Measurements from ENCODE around the gene MRPL49. TPM values are rescaled to one million over a fixed set of nuclear protein-coding genes. Genes with fewer than 3 reads are reported as not detected.

Gene MRPL49
- total RNA-seq, 1 donor from 2014 or later, result 43.5 TPM

GRCh38 chr11:65113361-65113756, 8.8 kb upstream of the MRPL49 start:
- Histone ChIP-seq H3K4me3 (peak overlapping the region; percentile 50 to 53), H3K27ac (no peak overlapping the region), H3K36me3 (peaks cover 0 to 11% of the 10 kb centered on the region in 2 donors), H3K4me1 (peaks cover 60% of the 10 kb centered on the region), H3K27me3 (no peaks in the 10 kb centered on the region), H3K9me3 (no peaks in the 10 kb centered on the region)
- TF ChIP-seq POLR2AphosphoS5 (IDR thresholded peaks at IDR 0.05; ENCODE audit: insufficient read depth in 1 of 2, low read depth in 1 of 2) (no peak), CTCF (IDR thresholded peaks at IDR 0.05) (no peak), POLR2A (IDR thresholded peaks at IDR 0.05) (no peak)
- DNase-seq (ENCODE audit: extremely low spot score in 2 of 2), result no peak
- intact Hi-C loops (cut with DNase I), result no loop called here

DNA sequence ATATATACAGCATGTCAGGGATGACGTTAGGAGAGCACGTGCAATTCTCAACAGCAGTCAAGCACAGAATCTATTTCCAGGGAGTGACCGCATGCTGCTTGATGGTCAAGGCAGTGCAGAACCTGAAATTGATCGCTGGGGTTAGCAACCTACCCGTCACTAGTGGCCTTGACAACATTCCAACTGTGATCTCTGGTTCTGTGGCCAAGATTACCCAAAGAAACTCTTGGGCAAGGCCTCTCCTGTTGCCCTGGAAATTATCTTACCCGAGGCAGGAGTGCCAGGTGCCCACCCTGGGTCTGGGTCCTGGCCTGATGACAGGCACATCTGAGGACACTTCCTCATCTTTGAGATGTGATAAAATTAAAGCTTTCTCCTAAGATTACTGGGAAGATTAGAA, 8.3 kb upstream of the MRPL49 start:
- Histone ChIP-seq H3K27ac (no peak overlapping the region), H3K9me3 (no peaks in the 10 kb centered on the region), H3K4me3 (no peak overlapping the region), H3K36me3 (peaks cover 0 to 8% of the 10 kb centered on the region in 2 donors), H3K4me1 (peaks cover 60% of the 10 kb centered on the region), H3K27me3 (no peaks in the 10 kb centered on the region)
- intact Hi-C loops (cut with DNase I), result no loop called here
- no peak for DNase-seq (ENCODE audit: extremely low spot score in 2 of 2)
- TF ChIP-seq POLR2AphosphoS5 (IDR thresholded peaks at IDR 0.05; ENCODE audit: insufficient read depth in 1 of 2, low read depth in 1 of 2) (no peak), CTCF (IDR thresholded peaks at IDR 0.05) (no peak), POLR2A (IDR thresholded peaks at IDR 0.05) (no peak)

DNA sequence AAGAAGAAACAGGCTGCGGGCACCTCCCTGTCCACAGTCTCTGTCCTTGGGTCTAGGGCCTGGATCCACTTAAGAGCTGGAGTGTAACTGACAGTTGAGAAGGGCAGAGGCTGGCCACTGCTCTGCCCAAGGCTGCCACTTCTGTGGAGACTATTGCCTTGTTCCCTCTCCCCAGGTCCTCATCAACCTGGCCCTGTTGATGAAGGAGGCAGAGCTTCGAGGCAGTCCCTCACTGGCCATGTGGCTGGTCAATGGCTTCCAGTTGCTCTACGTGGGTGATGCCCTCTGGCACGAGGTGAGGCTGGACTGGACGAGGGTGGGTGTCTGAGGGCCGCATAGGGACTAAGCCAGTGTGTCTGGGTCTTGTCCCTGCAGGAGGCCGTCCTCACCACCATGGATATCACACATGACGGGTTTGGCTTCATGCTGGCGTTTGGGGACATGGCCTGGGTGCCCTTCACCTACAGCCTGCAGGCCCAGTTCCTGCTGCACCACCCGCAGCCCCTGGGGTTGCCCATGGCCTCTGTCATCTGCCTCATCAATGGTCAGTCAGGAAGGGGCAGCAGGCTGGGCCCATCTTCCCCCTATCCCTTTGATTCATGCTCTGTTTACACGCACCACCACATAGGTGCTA, 7.5 kb upstream of the MRPL49 start:
- TF ChIP-seq POLR2AphosphoS5 (IDR thresholded peaks at IDR 0.05; ENCODE audit: insufficient read depth in 1 of 2, low read depth in 1 of 2) (no peak), CTCF (IDR thresholded peaks at IDR 0.05) (no peak), POLR2A (IDR thresholded peaks at IDR 0.05) (no peak)
- Histone ChIP-seq H3K9me3 (no peaks in the 10 kb centered on the region), H3K27me3 (no peaks in the 10 kb centered on the region), H3K4me3 (no peak overlapping the region), H3K4me1 (peaks cover 60% of the 10 kb centered on the region), H3K27ac (no peak overlapping the region), H3K36me3 (peaks cover 0 to 11% of the 10 kb centered on the region in 2 donors)
- intact Hi-C loops (cut with DNase I), result loop anchor here (5.0 kb wide), 1 partner anchor 102 kb away; the partner anchor contains the start of gene ARL2
- DNase-seq (ENCODE audit: extremely low spot score in 2 of 2), result no peak

- H3K36me3 ChIP-seq, result peaks cover 0 to 20% of the 10 kb centered on the region in 2 donors
- H3K9me3 ChIP-seq, result no peaks in the 10 kb centered on the region
- H3K27ac ChIP-seq, result no peak overlapping the region
- H3K4me1 ChIP-seq, result peaks cover 54% of the 10 kb centered on the region
- no peak for DNase-seq (ENCODE audit: extremely low spot score in 2 of 2)
- H3K4me3 ChIP-seq, result no peak overlapping the region
- H3K27me3 ChIP-seq, result no peaks in the 10 kb centered on the region
- intact Hi-C loops (cut with DNase I), result loop anchor here (5.0 kb wide), 1 partner anchor 103 kb away; the partner anchor contains the start of gene ARL2
- no peak for TF ChIP-seq POLR2A (IDR thresholded peaks at IDR 0.05)
- TF ChIP-seq POLR2AphosphoS5 (IDR thresholded peaks at IDR 0.05; ENCODE audit: insufficient read depth in 1 of 2, low read depth in 1 of 2), result no peak
- TF ChIP-seq CTCF (IDR thresholded peaks at IDR 0.05), result no peak
Observed at GRCh38 chr11:65115361-65116082, 6.6 kb upstream of the MRPL49 start.

Data from vagina (tissue), 2 donors.